Retina (tissue), 1 donor: ENCODE results near the gene PUS7L.
"Not testable (repeated sequence)": the region's sequence is repeated elsewhere in the genome, so short reads cannot be mapped to it uniquely, and the experiment has no call there.

Experiments used
- DNase-seq: peaks from one replicate; pipeline ENCODE4 v3.0.0-alpha.2; 2016

Gene PUS7L

GRCh38 chr12:43744826-43745225 lies 13.8 kb downstream of the PUS7L start:
- no peak for DNase-seq

GRCh38 chr12:43742106-43742505 lies 16.5 kb downstream of the PUS7L start:
- DNase-seq = no peak

- no peak for DNase-seq
Observed at GRCh38 chr12:43740511-43741100, 18.0 kb downstream of the PUS7L start.

GRCh38 chr12:43737646-43738045 lies 20.9 kb downstream of the PUS7L start:
- DNase-seq = no peak

GRCh38 chr12:43736927-43737440 lies 21.6 kb downstream of the PUS7L start:
- no peak for DNase-seq

GRCh38 chr12:43733687-43734086 lies 24.9 kb downstream of the PUS7L start:
- DNase-seq = no peak

- no peak for DNase-seq
Observed at GRCh38 chr12:43730283-43730682, 28.3 kb downstream of the PUS7L start.

GRCh38 chr12:43728698-43729097 lies 29.9 kb downstream of the PUS7L start:
- DNase-seq = no peak

- no peak for DNase-seq
Observed at GRCh38 chr12:43728117-43728516, 30.5 kb downstream of the PUS7L start.

- no peak for DNase-seq
Observed at GRCh38 chr12:43723134-43723533, 35.5 kb downstream of the PUS7L start.

- no peak for DNase-seq
Observed at GRCh38 chr12:43722621-43723020, 36.0 kb downstream of the PUS7L start.

- DNase-seq = no peak
Observed at GRCh38 chr12:43711348-43711747, 47.2 kb downstream of the PUS7L start.

- not testable (repeated sequence) for DNase-seq
Observed at GRCh38 chr12:43703772-43704171, 54.8 kb downstream of the PUS7L start.

- not testable (repeated sequence) for DNase-seq
Observed at GRCh38 chr12:43701194-43701593, 57.4 kb downstream of the PUS7L start.

GRCh38 chr12:43696154-43696553 lies 62.4 kb downstream of the PUS7L start:
- no peak for DNase-seq

GRCh38 chr12:43694879-43695278 lies 63.7 kb downstream of the PUS7L start:
- no peak for DNase-seq

- no peak for DNase-seq
Observed at GRCh38 chr12:43692064-43692463, 66.5 kb downstream of the PUS7L start.

GRCh38 chr12:43685491-43685890 lies 73.1 kb downstream of the PUS7L start:
- not testable (repeated sequence) for DNase-seq

- no peak for DNase-seq
Observed at GRCh38 chr12:43676183-43676813, 82.3 kb downstream of the PUS7L start.

- DNase-seq = no peak
Observed at GRCh38 chr12:43675048-43675904, 83.3 kb downstream of the PUS7L start.

GRCh38 chr12:43669373-43669772 lies 89.2 kb downstream of the PUS7L start:
- no peak for DNase-seq
